ENCODE measurements around the gene SH3RF2.
"Not testable (repeated sequence)": the region's sequence is repeated elsewhere in the genome, so short reads cannot be mapped to it uniquely, and the experiment has no call there.

SH3RF2 gene

DNA sequence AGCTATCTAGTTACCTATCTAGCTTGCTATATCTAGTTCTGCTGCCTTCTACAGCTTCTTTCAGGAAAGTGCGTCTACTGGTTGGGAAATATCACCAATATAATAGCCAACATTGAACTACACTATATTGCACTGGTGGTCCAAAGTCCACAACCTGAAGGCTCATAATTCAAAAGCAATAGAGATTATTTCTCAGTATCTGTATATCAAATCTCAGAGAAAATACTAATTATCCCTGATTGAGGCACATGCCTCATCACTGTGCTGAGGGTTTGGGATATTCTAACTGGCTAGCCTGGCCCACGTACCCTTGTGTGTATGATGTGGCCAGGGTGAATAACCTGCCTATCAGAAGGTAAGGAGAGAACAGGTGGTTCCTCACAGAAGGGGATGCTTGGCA lies 53.8 kb downstream of the SH3RF2 start:
- H3K9ac ChIP-seq (ENCODE audit: low read length) = no peak overlapping the region
- H3K36me3 ChIP-seq (ENCODE audit: control insufficient read depth, insufficient read depth, low read length) = no peaks in the 10 kb centered on the region
- no peaks in the 10 kb centered on the region for H3K4me1 ChIP-seq (ENCODE audit: control insufficient read depth, insufficient read depth, low read length)
- H3K9me3 ChIP-seq (ENCODE audit: control insufficient read depth, insufficient read depth, low read depth, low read length) = peaks cover 20% of the 10 kb centered on the region
- H3K4me3 ChIP-seq (ENCODE audit: low read depth, low read length) = no peak overlapping the region
- no peak overlapping the region for H3K27ac ChIP-seq (ENCODE audit: low read depth, low read length)
- no peaks in the 10 kb centered on the region for H3K27me3 ChIP-seq (ENCODE audit: control insufficient read depth, insufficient read depth, low read length)

GRCh38 chr5:145991044-145991575 lies 54.7 kb downstream of the SH3RF2 start:
- H3K4me3 ChIP-seq (ENCODE audit: low read depth, low read length) = no peak overlapping the region
- no peaks in the 10 kb centered on the region for H3K36me3 ChIP-seq (ENCODE audit: control insufficient read depth, insufficient read depth, low read length)
- no peak overlapping the region for H3K9ac ChIP-seq (ENCODE audit: low read length)
- no peak overlapping the region for H3K27ac ChIP-seq (ENCODE audit: low read depth, low read length)
- no peaks in the 10 kb centered on the region for H3K27me3 ChIP-seq (ENCODE audit: control insufficient read depth, insufficient read depth, low read length)
- peaks cover 20% of the 10 kb centered on the region for H3K9me3 ChIP-seq (ENCODE audit: control insufficient read depth, insufficient read depth, low read depth, low read length)
- no peaks in the 10 kb centered on the region for H3K4me1 ChIP-seq (ENCODE audit: control insufficient read depth, insufficient read depth, low read length)

DNA sequence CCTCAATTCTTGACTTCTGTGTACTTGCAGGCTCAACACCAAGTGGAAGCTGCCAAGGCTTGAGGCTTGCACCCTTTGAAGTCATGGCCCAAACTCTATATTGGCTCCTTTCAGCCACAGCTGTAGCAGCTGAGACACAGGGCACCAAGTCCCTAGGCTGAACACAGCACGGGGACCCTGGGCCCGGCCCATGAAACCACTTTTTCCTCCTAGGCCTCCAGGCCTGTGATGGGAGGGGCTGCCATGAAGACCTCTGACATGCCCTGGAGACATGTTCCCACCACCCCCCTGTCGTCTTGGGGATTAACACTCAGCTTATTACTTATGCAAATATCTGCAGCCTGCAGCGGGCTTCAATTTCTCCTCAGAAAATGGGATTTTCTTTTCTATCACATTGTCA lies 57.2 kb downstream of the SH3RF2 start:
- not testable (repeated sequence) for H3K27ac ChIP-seq (ENCODE audit: low read depth, low read length); H3K4me1 ChIP-seq (ENCODE audit: control insufficient read depth, insufficient read depth, low read length)

GRCh38 chr5:145996135-145996534 lies 59.8 kb downstream of the SH3RF2 start:
- peaks cover 20% of the 10 kb centered on the region for H3K9me3 ChIP-seq (ENCODE audit: control insufficient read depth, insufficient read depth, low read depth, low read length)
- no peak overlapping the region for H3K27ac ChIP-seq (ENCODE audit: low read depth, low read length)
- H3K4me1 ChIP-seq (ENCODE audit: control insufficient read depth, insufficient read depth, low read length) = no peaks in the 10 kb centered on the region
- no peaks in the 10 kb centered on the region for H3K27me3 ChIP-seq (ENCODE audit: control insufficient read depth, insufficient read depth, low read length)
- H3K36me3 ChIP-seq (ENCODE audit: control insufficient read depth, insufficient read depth, low read length) = no peaks in the 10 kb centered on the region
- no peak overlapping the region for H3K4me3 ChIP-seq (ENCODE audit: low read depth, low read length)
- no peak overlapping the region for H3K9ac ChIP-seq (ENCODE audit: low read length)

More for the DNA sequence above, 57.2 kb downstream of the SH3RF2 start:
- not testable (repeated sequence) for H3K4me3 ChIP-seq (ENCODE audit: low read depth, low read length); H3K27me3 ChIP-seq (ENCODE audit: control insufficient read depth, insufficient read depth, low read length); H3K9ac ChIP-seq (ENCODE audit: low read length); H3K36me3 ChIP-seq (ENCODE audit: control insufficient read depth, insufficient read depth, low read length)
- H3K9me3 ChIP-seq (ENCODE audit: control insufficient read depth, insufficient read depth, low read depth, low read length) = peaks cover 20% of the 10 kb centered on the region

- Histone ChIP-seq H3K36me3 (ENCODE audit: control insufficient read depth, insufficient read depth, low read length) (no peaks in the 10 kb centered on the region), H3K27ac (ENCODE audit: low read depth, low read length) (no peak overlapping the region), H3K9me3 (ENCODE audit: control insufficient read depth, insufficient read depth, low read depth, low read length) (0 out of 2 replicates have a peak, but pooled peaks cover 2% of the 10 kb centered on the region), H3K9ac (ENCODE audit: low read length) (no peak overlapping the region), H3K4me3 (ENCODE audit: low read depth, low read length) (no peak overlapping the region), H3K27me3 (ENCODE audit: control insufficient read depth, insufficient read depth, low read length) (no peaks in the 10 kb centered on the region), H3K4me1 (ENCODE audit: control insufficient read depth, insufficient read depth, low read length) (no peaks in the 10 kb centered on the region)
Measured at GRCh38 chr5:145999208-145999607, 62.8 kb downstream of the SH3RF2 start.

DNA sequence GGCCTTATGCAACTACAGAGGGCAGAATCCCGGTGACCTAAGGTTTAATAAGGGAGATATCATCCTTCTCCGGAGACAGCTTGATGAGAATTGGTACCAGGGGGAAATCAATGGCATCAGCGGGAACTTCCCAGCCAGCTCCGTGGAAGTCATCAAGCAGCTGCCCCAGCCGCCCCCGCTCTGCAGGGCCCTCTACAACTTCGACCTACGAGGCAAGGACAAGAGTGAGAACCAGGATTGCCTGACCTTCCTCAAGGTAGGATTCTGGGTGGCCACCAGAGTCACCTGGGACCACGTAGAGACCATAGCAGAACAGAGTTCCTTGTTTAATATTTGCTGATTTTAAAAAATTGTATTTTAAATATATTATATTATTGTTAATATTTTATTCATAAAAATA lies 63.7 kb downstream of the SH3RF2 start:
- H3K27me3 ChIP-seq (ENCODE audit: control insufficient read depth, insufficient read depth, low read length) = no peaks in the 10 kb centered on the region
- H3K4me3 ChIP-seq (ENCODE audit: low read depth, low read length) = no peak overlapping the region
- no peaks in the 10 kb centered on the region for H3K4me1 ChIP-seq (ENCODE audit: control insufficient read depth, insufficient read depth, low read length)
- no peaks in the 10 kb centered on the region for H3K36me3 ChIP-seq (ENCODE audit: control insufficient read depth, insufficient read depth, low read length)
- no peak overlapping the region for H3K9ac ChIP-seq (ENCODE audit: low read length)
- H3K9me3 ChIP-seq (ENCODE audit: control insufficient read depth, insufficient read depth, low read depth, low read length) = no peaks in the 10 kb centered on the region
- no peak overlapping the region for H3K27ac ChIP-seq (ENCODE audit: low read depth, low read length)

DNA sequence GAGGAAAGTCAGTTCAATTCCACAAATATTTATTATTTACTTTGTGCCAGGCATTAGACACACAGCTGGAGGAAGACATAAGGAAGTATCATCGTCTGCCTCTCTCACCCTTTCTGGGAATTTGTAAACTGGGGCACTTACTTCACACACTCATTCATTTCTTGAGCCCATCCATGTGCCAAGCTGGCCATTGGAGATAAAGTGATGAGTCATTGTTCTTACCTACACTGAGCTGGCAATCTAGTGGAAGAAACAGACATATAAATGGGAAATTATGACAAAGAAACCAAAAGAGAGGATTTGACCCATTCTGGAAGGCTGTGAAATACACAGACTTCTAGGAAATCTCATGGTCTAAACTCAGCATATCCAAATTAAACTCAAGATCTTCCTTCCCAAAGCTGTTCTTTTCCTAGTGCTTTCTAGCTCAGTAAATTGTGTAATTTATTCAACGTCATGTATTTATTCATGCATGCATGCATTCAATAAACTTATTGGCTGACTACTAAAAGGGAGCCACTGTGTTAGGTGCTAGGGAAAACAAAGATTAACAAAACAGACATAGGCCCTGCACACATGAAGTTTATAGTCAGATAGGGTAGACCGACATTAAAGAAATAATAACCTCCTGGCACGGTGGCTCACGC lies 65.3 kb downstream of the SH3RF2 start:
- H3K27ac ChIP-seq (ENCODE audit: low read depth, low read length) = no peak overlapping the region
- H3K9ac ChIP-seq (ENCODE audit: low read length) = no peak overlapping the region
- no peaks in the 10 kb centered on the region for H3K9me3 ChIP-seq (ENCODE audit: control insufficient read depth, insufficient read depth, low read depth, low read length)

GRCh38 chr5:146002491-146002890 lies 66.1 kb downstream of the SH3RF2 start:
- Histone ChIP-seq H3K4me1 (ENCODE audit: control insufficient read depth, insufficient read depth, low read length) (no peaks in the 10 kb centered on the region), H3K4me3 (ENCODE audit: low read depth, low read length) (no peak overlapping the region), H3K9ac (ENCODE audit: low read length) (no peak overlapping the region), H3K27me3 (ENCODE audit: control insufficient read depth, insufficient read depth, low read length) (no peaks in the 10 kb centered on the region), H3K27ac (ENCODE audit: low read depth, low read length) (no peak overlapping the region), H3K36me3 (ENCODE audit: control insufficient read depth, insufficient read depth, low read length) (no peaks in the 10 kb centered on the region), H3K9me3 (ENCODE audit: control insufficient read depth, insufficient read depth, low read depth, low read length) (no peaks in the 10 kb centered on the region)

More for the DNA sequence above, 65.3 kb downstream of the SH3RF2 start:
- Histone ChIP-seq H3K36me3 (ENCODE audit: control insufficient read depth, insufficient read depth, low read length) (no peaks in the 10 kb centered on the region), H3K4me1 (ENCODE audit: control insufficient read depth, insufficient read depth, low read length) (no peaks in the 10 kb centered on the region), H3K27me3 (ENCODE audit: control insufficient read depth, insufficient read depth, low read length) (no peaks in the 10 kb centered on the region), H3K4me3 (ENCODE audit: low read depth, low read length) (no peak overlapping the region)

- no peak overlapping the region for H3K4me3 ChIP-seq (ENCODE audit: low read depth, low read length)
- no peaks in the 10 kb centered on the region for H3K4me1 ChIP-seq (ENCODE audit: control insufficient read depth, insufficient read depth, low read length)
- no peaks in the 10 kb centered on the region for H3K9me3 ChIP-seq (ENCODE audit: control insufficient read depth, insufficient read depth, low read depth, low read length)
- no peak overlapping the region for H3K27ac ChIP-seq (ENCODE audit: low read depth, low read length)
- no peaks in the 10 kb centered on the region for H3K27me3 ChIP-seq (ENCODE audit: control insufficient read depth, insufficient read depth, low read length)
- H3K36me3 ChIP-seq (ENCODE audit: control insufficient read depth, insufficient read depth, low read length) = no peaks in the 10 kb centered on the region
- no peak overlapping the region for H3K9ac ChIP-seq (ENCODE audit: low read length)
Measured at GRCh38 chr5:146003852-146004251, 67.5 kb downstream of the SH3RF2 start.

GRCh38 chr5:146005264-146005663 lies 68.9 kb downstream of the SH3RF2 start:
- Histone ChIP-seq H3K9ac (ENCODE audit: low read length) (no peak overlapping the region), H3K4me1 (ENCODE audit: control insufficient read depth, insufficient read depth, low read length) (no peaks in the 10 kb centered on the region), H3K4me3 (ENCODE audit: low read depth, low read length) (no peak overlapping the region), H3K27ac (ENCODE audit: low read depth, low read length) (no peak overlapping the region), H3K36me3 (ENCODE audit: control insufficient read depth, insufficient read depth, low read length) (no peaks in the 10 kb centered on the region), H3K27me3 (ENCODE audit: control insufficient read depth, insufficient read depth, low read length) (no peaks in the 10 kb centered on the region), H3K9me3 (ENCODE audit: control insufficient read depth, insufficient read depth, low read depth, low read length) (no peaks in the 10 kb centered on the region)

- no peaks in the 10 kb centered on the region for H3K36me3 ChIP-seq (ENCODE audit: control insufficient read depth, insufficient read depth, low read length)
Measured at GRCh38 chr5:146005723-146006122, 69.3 kb downstream of the SH3RF2 start.

More at GRCh38 chr5:146005723-146006122, 69.3 kb downstream of the SH3RF2 start:
- Histone ChIP-seq H3K27me3 (ENCODE audit: control insufficient read depth, insufficient read depth, low read length) (no peaks in the 10 kb centered on the region), H3K27ac (ENCODE audit: low read depth, low read length) (no peak overlapping the region), H3K4me1 (ENCODE audit: control insufficient read depth, insufficient read depth, low read length) (no peaks in the 10 kb centered on the region), H3K4me3 (ENCODE audit: low read depth, low read length) (no peak overlapping the region), H3K9ac (ENCODE audit: low read length) (no peak overlapping the region), H3K9me3 (ENCODE audit: control insufficient read depth, insufficient read depth, low read depth, low read length) (no peaks in the 10 kb centered on the region)

Measured in HUES6 (cell line).